ENCODE results near the gene ELMO1. TPM values are rescaled to one million over a fixed set of nuclear protein-coding genes. Genes with fewer than 3 reads are reported as not detected.

The ELMO1 gene
- total RNA-seq, 1 donor: under 0.01 TPM

DNA sequence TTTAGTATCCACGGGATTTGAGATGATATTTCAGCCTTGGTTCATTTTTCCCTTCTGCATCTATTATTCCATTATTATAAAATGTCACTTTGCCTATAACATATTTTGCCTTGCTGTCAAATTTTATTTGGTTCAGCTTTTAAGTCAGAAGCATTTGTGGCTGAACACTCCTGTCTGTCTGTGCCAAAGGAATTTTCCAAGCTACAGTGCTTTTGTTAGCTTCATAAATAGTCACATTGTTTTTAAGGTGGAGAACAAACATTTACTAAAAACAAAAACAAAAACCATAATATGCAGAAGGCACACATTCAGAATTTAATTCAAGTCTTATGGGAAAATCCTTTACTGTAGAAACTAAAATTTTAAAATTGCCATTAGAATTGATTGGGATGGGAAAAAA lies 33.8 kb upstream of the ELMO1 start:
- DNase-seq (ENCODE audit: low read depth): no peak
- no peak overlapping the region for H3K4me3 ChIP-seq (ENCODE audit: low read depth, low read length)
- TF ChIP-seq, protein P1, sequence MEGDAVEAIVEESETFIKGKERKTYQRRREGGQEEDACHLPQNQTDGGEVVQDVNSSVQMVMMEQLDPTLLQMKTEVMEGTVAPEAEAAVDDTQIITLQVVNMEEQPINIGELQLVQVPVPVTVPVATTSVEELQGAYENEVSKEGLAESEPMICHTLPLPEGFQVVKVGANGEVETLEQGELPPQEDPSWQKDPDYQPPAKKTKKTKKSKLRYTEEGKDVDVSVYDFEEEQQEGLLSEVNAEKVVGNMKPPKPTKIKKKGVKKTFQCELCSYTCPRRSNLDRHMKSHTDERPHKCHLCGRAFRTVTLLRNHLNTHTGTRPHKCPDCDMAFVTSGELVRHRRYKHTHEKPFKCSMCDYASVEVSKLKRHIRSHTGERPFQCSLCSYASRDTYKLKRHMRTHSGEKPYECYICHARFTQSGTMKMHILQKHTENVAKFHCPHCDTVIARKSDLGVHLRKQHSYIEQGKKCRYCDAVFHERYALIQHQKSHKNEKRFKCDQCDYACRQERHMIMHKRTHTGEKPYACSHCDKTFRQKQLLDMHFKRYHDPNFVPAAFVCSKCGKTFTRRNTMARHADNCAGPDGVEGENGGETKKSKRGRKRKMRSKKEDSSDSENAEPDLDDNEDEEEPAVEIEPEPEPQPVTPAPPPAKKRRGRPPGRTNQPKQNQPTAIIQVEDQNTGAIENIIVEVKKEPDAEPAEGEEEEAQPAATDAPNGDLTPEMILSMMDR (IDR thresholded peaks at IDR 0.05; ENCODE audit: insufficient read depth, low read depth, low read length): no peak

DNA sequence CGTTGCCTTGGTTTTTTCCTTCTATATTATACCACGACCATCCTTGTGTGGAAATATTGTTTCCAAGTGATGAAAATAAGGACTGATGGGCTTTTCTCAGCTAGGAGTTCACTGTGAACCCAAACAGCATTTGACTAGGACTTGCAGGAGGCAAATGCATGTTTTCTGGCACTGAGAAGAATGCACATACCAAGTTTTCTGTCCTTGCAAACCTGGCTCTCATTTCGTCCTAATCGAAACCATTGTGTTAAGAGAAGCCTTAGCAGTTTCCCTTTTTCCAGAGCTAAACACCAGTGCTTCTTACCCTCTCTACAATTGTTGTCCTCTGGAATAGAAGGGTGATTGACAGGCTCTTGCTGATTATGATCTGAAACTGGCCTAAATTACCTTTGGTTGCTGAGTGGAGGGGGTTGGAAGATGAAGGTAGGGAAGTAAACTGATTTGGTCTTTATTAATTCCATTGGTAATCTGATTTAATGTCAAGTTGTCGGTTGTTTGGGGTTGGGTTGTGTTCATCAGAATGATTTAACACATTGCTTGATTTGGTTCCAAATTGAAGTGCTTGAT lies 33.1 kb upstream of the ELMO1 start:
- TF ChIP-seq, protein P1 (IDR thresholded peaks at IDR 0.05; ENCODE audit: insufficient read depth, low read depth, low read length): no peak
- DNase-seq (ENCODE audit: low read depth): no peak
- H3K4me3 ChIP-seq (ENCODE audit: low read depth, low read length): no peak overlapping the region

GRCh38 chr7:37481154-37481553 lies 32.5 kb upstream of the ELMO1 start:
- no peak for DNase-seq (ENCODE audit: low read depth)
- no peak overlapping the region for H3K4me3 ChIP-seq (ENCODE audit: low read depth, low read length)
- TF ChIP-seq, protein P1 (IDR thresholded peaks at IDR 0.05; ENCODE audit: insufficient read depth, low read depth, low read length): no peak

DNA sequence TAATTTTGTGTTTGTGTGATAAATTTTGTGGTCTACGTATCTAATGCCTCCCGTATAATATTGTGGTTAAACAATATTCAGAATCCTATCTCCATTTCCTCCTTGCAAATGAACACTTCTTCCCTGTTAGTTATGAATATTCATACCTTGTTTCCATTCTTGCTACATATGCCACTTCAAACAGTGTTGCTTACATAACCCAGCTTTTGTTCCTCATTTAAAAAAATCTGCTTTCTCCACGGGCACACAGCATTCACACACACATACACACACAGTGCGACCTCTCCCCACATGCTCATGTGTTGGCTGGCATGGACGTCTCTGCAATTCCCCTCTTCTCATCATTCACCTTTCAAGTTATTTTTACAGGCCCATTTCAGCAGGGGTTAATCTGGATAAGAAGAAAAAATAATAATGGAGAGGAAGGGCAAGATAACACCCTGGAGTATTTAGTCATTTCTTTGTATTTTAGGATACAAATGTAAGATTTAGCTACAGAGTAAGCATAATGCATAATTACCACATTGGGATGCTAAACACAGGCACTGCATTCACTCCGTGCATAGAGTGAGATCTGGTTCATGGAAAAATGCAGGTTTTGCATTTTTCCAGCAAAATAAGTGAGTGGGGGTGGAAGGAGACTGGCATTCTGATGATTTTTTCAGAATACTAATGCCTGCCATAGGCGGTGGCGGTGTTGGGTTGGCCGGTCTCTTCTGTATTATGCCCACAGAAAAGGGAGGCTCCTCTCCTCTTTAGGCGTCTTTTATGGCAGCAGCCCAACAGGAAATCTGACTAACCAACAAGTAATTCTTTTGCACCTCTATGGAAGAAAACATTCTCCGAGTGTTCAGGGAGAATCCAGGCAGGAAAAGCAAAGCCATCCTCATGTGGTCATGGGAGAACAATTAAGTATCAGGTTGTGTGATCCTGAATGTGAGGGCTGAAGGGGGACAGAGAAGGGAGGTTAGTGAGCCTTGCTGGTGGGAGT lies 31.7 kb upstream of the ELMO1 start:
- no peak overlapping the region for H3K4me3 ChIP-seq (ENCODE audit: low read depth, low read length)
- no peak for DNase-seq (ENCODE audit: low read depth)

GRCh38 chr7:37476881-37477450 lies 28.3 kb upstream of the ELMO1 start:
- DNase-seq (ENCODE audit: low read depth): no peak
- H3K4me3 ChIP-seq (ENCODE audit: low read depth, low read length): no peak overlapping the region
- TF ChIP-seq, protein P1 (IDR thresholded peaks at IDR 0.05; ENCODE audit: insufficient read depth, low read depth, low read length): no peak

More for the DNA sequence above, 31.7 kb upstream of the ELMO1 start:
- TF ChIP-seq, protein P1 (IDR thresholded peaks at IDR 0.05; ENCODE audit: insufficient read depth, low read depth, low read length): no peak

DNA sequence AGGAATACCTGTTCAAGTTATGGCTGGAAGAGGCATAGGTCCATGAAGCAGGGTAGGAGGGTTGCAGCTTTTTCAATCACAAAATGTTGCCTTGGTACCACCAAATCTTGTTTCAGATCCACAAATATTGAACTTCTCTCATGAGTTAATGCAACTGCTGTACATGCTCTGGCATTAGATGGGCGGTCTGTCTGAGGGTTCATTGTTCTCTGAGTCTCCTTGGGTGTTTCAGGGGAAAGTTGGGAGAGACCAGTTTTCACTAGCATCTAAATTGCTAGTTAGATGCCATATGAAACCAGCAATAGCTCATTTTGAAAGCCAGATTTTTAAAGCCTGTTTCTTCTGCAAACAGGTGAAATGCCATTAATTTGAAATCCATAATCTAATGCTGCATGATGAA lies 27.8 kb upstream of the ELMO1 start:
- TF ChIP-seq, protein P1 (IDR thresholded peaks at IDR 0.05; ENCODE audit: insufficient read depth, low read depth, low read length): no peak
- no peak for DNase-seq (ENCODE audit: low read depth)
- no peak overlapping the region for H3K4me3 ChIP-seq (ENCODE audit: low read depth, low read length)

Measured in fibroblast of villous mesenchyme (primary cell).